Glutamatergic neuron (in vitro differentiated cells): ENCODE data around the gene ITPRID1. TPM values are rescaled to one million over a fixed set of nuclear protein-coding genes. Genes with fewer than 3 reads are reported as not detected.

ENCODE experiments used
- DNase-seq: peaks from one replicate; pipeline ENCODE4 v3.0.0; 2022
- H3K27ac Mint-ChIP-seq: one replicate; pipeline ENCODE4 v1.8.0; 2020; ENCODE audit warnings: mild to moderate bottlenecking, mixed read lengths, inconsistent platforms; ENCODE audit not compliant: unreplicated experiment
- H3K27me3 Mint-ChIP-seq: one replicate; pipeline ENCODE4 v1.8.0; 2020; ENCODE audit warnings: mild to moderate bottlenecking, moderate library complexity, mixed read lengths, inconsistent platforms; ENCODE audit not compliant: unreplicated experiment
- H3K36me3 Mint-ChIP-seq: one replicate; pipeline ENCODE4 v1.8.0; 2020; ENCODE audit warnings: mild to moderate bottlenecking, mixed read lengths, inconsistent platforms; ENCODE audit not compliant: unreplicated experiment
- H3K4me1 Mint-ChIP-seq: one replicate; pipeline ENCODE4 v1.8.0; 2020; ENCODE audit warnings: mild to moderate bottlenecking, low read depth, mixed read lengths, inconsistent platforms; ENCODE audit not compliant: unreplicated experiment
- H3K4me3 Mint-ChIP-seq: one replicate; pipeline ENCODE4 v1.8.0; 2020; ENCODE audit warnings: mild to moderate bottlenecking, mixed read lengths, inconsistent platforms; ENCODE audit not compliant: unreplicated experiment
- H3K9me3 Mint-ChIP-seq: one replicate; pipeline ENCODE4 v1.8.0; 2020; ENCODE audit warnings: mild to moderate bottlenecking, moderate library complexity, mixed read lengths, inconsistent platforms; ENCODE audit not compliant: unreplicated experiment
- total RNA-seq: library from RNA; stranded (reverse); fragmentation: NEBNext Ultra II Directional; extraction: Animal tissue kit (Norgen Biotek cat#: 25700); gene quantifications from one replicate; pipeline ENCODE4 v1.2.1, GENCODE V29; 2021; ENCODE audit not compliant: unreplicated experiment
- TF ChIP-seq, protein P1 (sequence below): fragments of 200-600 bp; sonication (generic); IDR thresholded peaks from one replicate; pipeline ENCODE4 v1.5.0; 2021; ENCODE audit not compliant: partially characterized antibody, unreplicated experiment

The ITPRID1 gene
- total RNA-seq, 1 donor from 2014 or later: not detected

DNA sequence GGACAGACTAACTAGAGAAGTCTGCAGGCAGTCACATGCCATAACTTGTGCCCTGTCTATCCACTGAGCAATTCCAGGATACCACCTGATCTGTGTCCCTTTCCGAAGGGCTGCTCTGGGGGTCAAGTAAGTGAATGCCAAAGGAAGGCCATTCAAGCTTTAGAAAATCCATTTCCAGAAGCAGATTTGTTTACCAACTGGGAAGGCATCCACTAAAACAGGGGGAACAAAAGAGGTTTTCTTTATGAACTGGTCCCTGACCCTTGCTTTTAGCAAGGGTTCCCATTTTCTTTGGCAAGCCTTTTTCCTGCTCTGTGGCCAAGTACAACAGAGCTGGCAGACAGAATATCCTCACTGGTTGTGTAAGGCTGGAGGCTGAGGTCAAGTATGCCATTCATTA, 36.5 kb downstream of the ITPRID1 start:
- Mint-ChIP-seq H3K9me3 (no peaks in the 10 kb centered on the region), H3K27me3 (no peaks in the 10 kb centered on the region), H3K4me1 (no peaks in the 10 kb centered on the region), H3K4me3 (no peak overlapping the region), H3K36me3 (no peaks in the 10 kb centered on the region), H3K27ac (no peak overlapping the region)
- TF ChIP-seq, protein P1, sequence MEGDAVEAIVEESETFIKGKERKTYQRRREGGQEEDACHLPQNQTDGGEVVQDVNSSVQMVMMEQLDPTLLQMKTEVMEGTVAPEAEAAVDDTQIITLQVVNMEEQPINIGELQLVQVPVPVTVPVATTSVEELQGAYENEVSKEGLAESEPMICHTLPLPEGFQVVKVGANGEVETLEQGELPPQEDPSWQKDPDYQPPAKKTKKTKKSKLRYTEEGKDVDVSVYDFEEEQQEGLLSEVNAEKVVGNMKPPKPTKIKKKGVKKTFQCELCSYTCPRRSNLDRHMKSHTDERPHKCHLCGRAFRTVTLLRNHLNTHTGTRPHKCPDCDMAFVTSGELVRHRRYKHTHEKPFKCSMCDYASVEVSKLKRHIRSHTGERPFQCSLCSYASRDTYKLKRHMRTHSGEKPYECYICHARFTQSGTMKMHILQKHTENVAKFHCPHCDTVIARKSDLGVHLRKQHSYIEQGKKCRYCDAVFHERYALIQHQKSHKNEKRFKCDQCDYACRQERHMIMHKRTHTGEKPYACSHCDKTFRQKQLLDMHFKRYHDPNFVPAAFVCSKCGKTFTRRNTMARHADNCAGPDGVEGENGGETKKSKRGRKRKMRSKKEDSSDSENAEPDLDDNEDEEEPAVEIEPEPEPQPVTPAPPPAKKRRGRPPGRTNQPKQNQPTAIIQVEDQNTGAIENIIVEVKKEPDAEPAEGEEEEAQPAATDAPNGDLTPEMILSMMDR: no peak
- no peak for DNase-seq

DNA sequence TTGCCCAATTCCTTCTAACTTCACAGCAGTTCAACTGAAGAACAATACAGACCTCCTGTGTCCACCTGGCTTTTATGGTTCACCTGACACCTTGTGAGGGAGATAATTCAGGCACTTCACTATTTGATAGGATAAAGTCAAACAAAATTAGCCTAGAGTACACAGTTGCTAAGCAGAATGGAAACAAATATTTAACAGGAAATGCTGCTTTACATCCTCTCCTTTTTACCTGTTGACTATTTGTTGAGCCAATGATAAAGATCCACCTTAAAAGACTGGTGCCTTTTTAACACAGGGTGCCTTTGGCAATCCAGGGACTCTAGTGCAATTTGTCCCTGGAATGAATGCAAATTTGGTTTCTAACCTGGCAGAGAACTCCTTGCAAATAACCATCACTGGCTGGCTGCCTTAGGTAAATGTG, 39.8 kb downstream of the ITPRID1 start:
- Mint-ChIP-seq H3K4me3 (no peak overlapping the region), H3K27ac (no peak overlapping the region)
- no peak for DNase-seq

GRCh38 chr7:31562002-31562401, 48.1 kb downstream of the ITPRID1 start:
- no peak for DNase-seq
- Mint-ChIP-seq H3K4me1 (no peaks in the 10 kb centered on the region), H3K9me3 (peaks cover 2% of the 10 kb centered on the region), H3K4me3 (no peak overlapping the region), H3K27me3 (no peaks in the 10 kb centered on the region), H3K36me3 (no peaks in the 10 kb centered on the region), H3K27ac (no peak overlapping the region)
- TF ChIP-seq, protein P1: no peak

More for the DNA sequence above, 39.8 kb downstream of the ITPRID1 start:
- Mint-ChIP-seq H3K9me3 (no peaks in the 10 kb centered on the region), H3K4me1 (no peaks in the 10 kb centered on the region), H3K27me3 (no peaks in the 10 kb centered on the region), H3K36me3 (no peaks in the 10 kb centered on the region)
- TF ChIP-seq, protein P1: no peak

DNA sequence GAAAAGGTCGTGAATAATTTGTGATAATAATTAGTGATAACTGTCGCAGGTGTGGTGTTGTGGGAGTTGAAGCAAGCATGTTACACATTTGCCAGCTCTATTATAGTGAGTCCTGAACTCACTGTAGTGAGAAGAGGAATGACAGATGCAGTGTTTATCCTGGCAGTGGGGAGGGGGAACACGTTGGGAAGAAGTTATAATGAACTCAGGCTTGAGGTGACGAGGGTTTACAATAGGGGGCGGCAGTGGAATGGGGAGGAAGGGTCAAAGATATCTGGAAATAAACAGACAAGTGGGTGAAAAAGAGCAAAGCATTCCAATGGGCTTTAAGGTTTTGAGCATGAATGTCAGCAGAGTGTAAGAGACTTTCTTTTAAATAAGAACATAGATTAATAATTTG, 49.6 kb downstream of the ITPRID1 start:
- TF ChIP-seq, protein P1: no peak
- DNase-seq: no peak
- H3K4me3 Mint-ChIP-seq: no peak overlapping the region
- H3K36me3 Mint-ChIP-seq: no peaks in the 10 kb centered on the region
- no peaks in the 10 kb centered on the region for H3K4me1 Mint-ChIP-seq
- no peak overlapping the region for H3K27ac Mint-ChIP-seq
- no peaks in the 10 kb centered on the region for H3K27me3 Mint-ChIP-seq
- peaks cover 2% of the 10 kb centered on the region for H3K9me3 Mint-ChIP-seq

DNA sequence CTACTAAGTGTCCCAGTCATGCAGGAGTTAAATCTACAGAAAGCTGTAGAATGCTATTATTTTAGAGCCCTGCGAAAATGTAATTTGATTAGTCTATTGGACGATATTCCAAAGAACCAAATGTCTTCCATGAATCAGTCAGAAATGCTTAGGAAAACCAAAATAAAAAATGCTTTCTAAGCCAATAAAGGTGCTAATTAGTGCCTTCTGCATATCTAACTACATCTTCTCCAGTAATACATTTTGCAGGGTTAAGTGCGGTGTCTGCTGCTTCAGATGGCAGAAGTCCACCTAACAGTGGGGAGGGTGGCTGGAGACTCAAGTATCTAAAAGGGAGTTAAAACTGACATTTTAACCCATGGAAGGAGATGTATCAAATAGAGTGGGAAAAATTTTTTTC, 50.1 kb downstream of the ITPRID1 start:
- no peak for DNase-seq
- Mint-ChIP-seq H3K27ac (no peak overlapping the region), H3K9me3 (peaks cover 2% of the 10 kb centered on the region), H3K36me3 (no peaks in the 10 kb centered on the region), H3K4me3 (no peak overlapping the region), H3K4me1 (no peaks in the 10 kb centered on the region), H3K27me3 (no peaks in the 10 kb centered on the region)
- TF ChIP-seq, protein P1: no peak
